BE2C (cell line): Measurements from ENCODE around the gene MYOZ1.
A peak's percentile ranks its signal among the peaks of the same experiment; 100 is the strongest.

Source experiments
- DNase-seq: peaks from one replicate; pipeline ENCODE4 v3.0.0-alpha.2; 2020
- H3K27me3 ChIP-seq: fragments of 250-450 bp; sonication (Bioruptor Pico); 2 replicates; pipeline ENCODE4 v1.5.1; 2020; ENCODE audit warnings: mild to moderate bottlenecking
- H3K36me3 ChIP-seq: fragments of 250-450 bp; sonication (Bioruptor Pico); 2 replicates; pipeline ENCODE4 v1.5.1; 2020; ENCODE audit warnings: mild to moderate bottlenecking
- H3K4me1 ChIP-seq: fragments of 250-450 bp; sonication (Bioruptor Pico); 2 replicates; pipeline ENCODE4 v1.5.1; 2020
- H3K4me3 ChIP-seq: 2 replicates; pipeline ENCODE4 v1.5.1; 2011; ENCODE audit warnings: low read depth, low read length
- H3K9me3 ChIP-seq: fragments of 250-450 bp; sonication (Bioruptor Pico); 2 replicates; pipeline ENCODE4 v1.5.1; 2020
- TF ChIP-seq, protein P1 (sequence below): IDR thresholded peaks from 2 replicates; pipeline ENCODE4 v1.5.1; 2012; ENCODE audit warnings: mild to moderate bottlenecking, low read depth, low read length

The MYOZ1 gene

GRCh38 chr10:73655990-73656298 lies 14.7 kb upstream of the MYOZ1 start, which contains the start of gene SYNPO2L:
SYNPO2L (minus strand) TSS chr10:73656029; CDS start chr10:73655922, 107 bp downstream.
- no peaks in the 10 kb centered on the region for H3K27me3 ChIP-seq
- no peaks in the 10 kb centered on the region for H3K9me3 ChIP-seq
- H3K4me1 ChIP-seq: no peaks in the 10 kb centered on the region
- no peak within 1 kb of the TSS for H3K4me3 ChIP-seq
- TF ChIP-seq, protein P1, sequence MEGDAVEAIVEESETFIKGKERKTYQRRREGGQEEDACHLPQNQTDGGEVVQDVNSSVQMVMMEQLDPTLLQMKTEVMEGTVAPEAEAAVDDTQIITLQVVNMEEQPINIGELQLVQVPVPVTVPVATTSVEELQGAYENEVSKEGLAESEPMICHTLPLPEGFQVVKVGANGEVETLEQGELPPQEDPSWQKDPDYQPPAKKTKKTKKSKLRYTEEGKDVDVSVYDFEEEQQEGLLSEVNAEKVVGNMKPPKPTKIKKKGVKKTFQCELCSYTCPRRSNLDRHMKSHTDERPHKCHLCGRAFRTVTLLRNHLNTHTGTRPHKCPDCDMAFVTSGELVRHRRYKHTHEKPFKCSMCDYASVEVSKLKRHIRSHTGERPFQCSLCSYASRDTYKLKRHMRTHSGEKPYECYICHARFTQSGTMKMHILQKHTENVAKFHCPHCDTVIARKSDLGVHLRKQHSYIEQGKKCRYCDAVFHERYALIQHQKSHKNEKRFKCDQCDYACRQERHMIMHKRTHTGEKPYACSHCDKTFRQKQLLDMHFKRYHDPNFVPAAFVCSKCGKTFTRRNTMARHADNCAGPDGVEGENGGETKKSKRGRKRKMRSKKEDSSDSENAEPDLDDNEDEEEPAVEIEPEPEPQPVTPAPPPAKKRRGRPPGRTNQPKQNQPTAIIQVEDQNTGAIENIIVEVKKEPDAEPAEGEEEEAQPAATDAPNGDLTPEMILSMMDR: no peak
- no peak for DNase-seq
- H3K36me3 ChIP-seq: no peaks in the 10 kb centered on the region

GRCh38 chr10:73655257-73655989 lies 14.1 kb upstream of the MYOZ1 start:
- TF ChIP-seq, protein P1: no peak
- DNase-seq: no peak
- Histone ChIP-seq H3K36me3 (no peaks in the 10 kb centered on the region), H3K4me1 (no peaks in the 10 kb centered on the region), H3K9me3 (no peaks in the 10 kb centered on the region), H3K4me3 (no peak overlapping the region), H3K27me3 (no peaks in the 10 kb centered on the region)

GRCh38 chr10:73653701-73654100 lies 12.4 kb upstream of the MYOZ1 start:
- TF ChIP-seq, protein P1: peak; percentile 39
- no peak for DNase-seq
- no peak overlapping the region for H3K4me3 ChIP-seq
- no peaks in the 10 kb centered on the region for H3K9me3 ChIP-seq
- H3K36me3 ChIP-seq: no peaks in the 10 kb centered on the region
- no peaks in the 10 kb centered on the region for H3K27me3 ChIP-seq
- no peaks in the 10 kb centered on the region for H3K4me1 ChIP-seq

GRCh38 chr10:73653195-73653594 lies 11.9 kb upstream of the MYOZ1 start:
- no peaks in the 10 kb centered on the region for H3K4me1 ChIP-seq
- no peaks in the 10 kb centered on the region for H3K27me3 ChIP-seq
- no peak overlapping the region for H3K4me3 ChIP-seq
- no peaks in the 10 kb centered on the region for H3K9me3 ChIP-seq
- TF ChIP-seq, protein P1: no peak
- no peaks in the 10 kb centered on the region for H3K36me3 ChIP-seq
- no peak for DNase-seq

- Histone ChIP-seq H3K4me1 (no peaks in the 10 kb centered on the region), H3K36me3 (no peaks in the 10 kb centered on the region), H3K9me3 (no peaks in the 10 kb centered on the region), H3K4me3 (no peak overlapping the region), H3K27me3 (no peaks in the 10 kb centered on the region)
- TF ChIP-seq, protein P1: no peak
- DNase-seq: no peak
These were observed 9.5 kb upstream of the MYOZ1 start for GRCh38 chr10:73650537-73651331.
